Transverse colon (tissue), 4 donors: Measurements from ENCODE around the gene STK10. TPM values are rescaled to one million over a fixed set of nuclear protein-coding genes. Genes with fewer than 3 reads are reported as not detected.

ENCODE experiments used
- DNase-seq: peaks from one replicate; pipeline ENCODE4 v3.0.0-alpha.2; 2019
- H3K27ac ChIP-seq, 4 donors: fragments of 200-600 bp; sonication (generic); 2 replicates each; pipeline ENCODE4 v1.5.1; 2016 to 2018; ENCODE audit warnings: inconsistent platforms in 4 of 4
- H3K27me3 ChIP-seq: fragments of 200-600 bp; sonication (generic); 2 replicates; pipeline ENCODE4 v1.5.1; 2017; ENCODE audit warnings: inconsistent platforms
- H3K36me3 ChIP-seq, 4 donors: fragments of 200-600 bp; sonication (generic); 2 replicates each; pipeline ENCODE4 v1.5.1; 2017 to 2019; ENCODE audit warnings: inconsistent platforms in 4 of 4
- H3K4me1 ChIP-seq, 4 donors: fragments of 200-600 bp; sonication (generic); 2 replicates each; pipeline ENCODE4 v1.5.1; 2017 to 2020; ENCODE audit warnings: inconsistent platforms in 4 of 4
- H3K4me3 ChIP-seq, 4 donors: fragments of 200-600 bp; sonication (generic); 1 replicate in 1 of 4; 2 replicates in 3 of 4; pipeline versions ENCODE4 v1.5.1 to v1.6.1; 2017 to 2019; ENCODE audit warnings: inconsistent platforms in 4 of 4
- H3K9me3 ChIP-seq, 2 donors: fragments of 200-600 bp; sonication (generic); 2 replicates each; pipeline ENCODE4 v1.5.1; 2017 to 2019; ENCODE audit warnings: inconsistent platforms in 2 of 2
- CTCF ChIP-seq, 5 experiments: fragments of 200-600 bp in 3 of 5; fragments of 450-650 bp in 2 of 5; sonication (generic) in 3 of 5; IDR thresholded peaks; 1 replicate in 2 of 5; 2 replicates in 3 of 5; pipeline ENCODE4 v1.5.1; 2016 to 2017; ENCODE audit warnings: antibody characterized with exemption in 5 of 5, inconsistent platforms in 3 of 5, mild to moderate bottlenecking in 2 of 5, moderate library complexity in 1 of 5
- EP300 ChIP-seq: sonication (generic); formaldehyde crosslinking; IDR thresholded peaks from one replicate; pipeline ENCODE4 v1.6.1; 2017; ENCODE audit warnings: antibody characterized with exemption, low read depth
- POLR2A ChIP-seq: fragments of 450-650 bp; IDR thresholded peaks from one replicate; pipeline ENCODE4 v1.6.1; 2016; ENCODE audit warnings: antibody characterized with exemption, mild to moderate bottlenecking, moderate library complexity
- POLR2AphosphoS5 ChIP-seq, 3 donors: sonication (generic); formaldehyde crosslinking; IDR thresholded peaks; one replicate each; pipeline ENCODE4 v1.6.1; 2016; ENCODE audit warnings: antibody characterized with exemption in 3 of 3
- WGBS, 2 donors: methylation state at CpG; one replicate each; pipeline ENCODE4 v1.1.5; 2018; ENCODE audit warnings: low coverage in 1 of 2; 5-methylcytosine and 5-hydroxymethylcytosine counted together
- in situ Hi-C, 4 donors: fragments of 200-750 bp; cut with MboI; loops; one replicate each; pipeline versions ENCODE4 v1.15.0 to v1.15.1; 2017; ENCODE audit warnings: low sequenced_read_pairs in 3 of 4, low pct_ligation_motif_present in 1 of 4, low pct_unique_long_range_greater_than_20kb in 1 of 4
- intact Hi-C: fragments of 100-400 bp; cut with DNase I; formaldehyde crosslinking; loops from one replicate; pipeline ENCODE4 v1.15.1; 2023; ENCODE audit warnings: low total_unique reads
- total RNA-seq, 4 donors: library from RNA; depleted of rRNA; stranded (reverse); fragments of >200 nt; gene quantifications; one replicate each; pipeline ENCODE4 v1.1.0, GENCODE V29; 2016

The STK10 gene
- total RNA-seq, 4 donors from 2014 or later, result 21.2 to 207 (median 49.3) TPM

- no peak for DNase-seq
- peaks cover 0 to 25% (median 6%) of the 10 kb centered on the region in 4 donors for H3K4me1 ChIP-seq
- in situ Hi-C loops, result no loop called here
- no peak overlapping the region for H3K4me3 ChIP-seq
- no peaks in the 10 kb centered on the region for H3K9me3 ChIP-seq
- no peaks in the 10 kb centered on the region for H3K36me3 ChIP-seq
- TF ChIP-seq CTCF (IDR thresholded peaks at IDR 0.05) (no peak), POLR2AphosphoS5 (IDR thresholded peaks at IDR 0.05) (no peak), EP300 (no peak)
- WGBS, 2 donors, result 72% methylated on average over 12 of the region's 12 CpGs; no CpG with 5 or more reads in 1 of the 2 donors
- intact Hi-C loops, result no loop called here
- H3K27me3 ChIP-seq, result no peaks in the 10 kb centered on the region
- H3K27ac ChIP-seq, result peak overlapping the region; percentile 55 to 77 (median 60)
These were observed 14.4 kb downstream of the STK10 start for GRCh38 chr5:172173564-172174153.

GRCh38 chr5:172172912-172173563 lies 15.0 kb downstream of the STK10 start:
- Histone ChIP-seq H3K36me3 (no peaks in the 10 kb centered on the region), H3K4me1 (peaks cover 0 to 31% (median 7%) of the 10 kb centered on the region in 4 donors), H3K27ac (peak overlapping the region in 1 of 4 donors; percentile 4), H3K27me3 (no peaks in the 10 kb centered on the region), H3K9me3 (no peaks in the 10 kb centered on the region), H3K4me3 (no peak overlapping the region)
- in situ Hi-C loops, result no loop called here
- intact Hi-C loops, result no loop called here
- no peak for TF ChIP-seq CTCF (IDR thresholded peaks at IDR 0.05)
- no peak for TF ChIP-seq EP300
- TF ChIP-seq POLR2A, result no peak
- no peak for TF ChIP-seq POLR2AphosphoS5 (IDR thresholded peaks at IDR 0.05)
- no peak for DNase-seq
- WGBS, 2 donors, result 78 to 94% methylated on average over 6 to 12 of the region's 12 CpGs

GRCh38 chr5:172171118-172171517 lies 16.9 kb downstream of the STK10 start:
- intact Hi-C loops, result no loop called here
- WGBS, 2 donors, result 87 to 90% methylated on average over 3 to 8 of the region's 8 CpGs
- H3K9me3 ChIP-seq, result no peaks in the 10 kb centered on the region
- TF ChIP-seq POLR2AphosphoS5 (IDR thresholded peaks at IDR 0.05) (no peak), EP300 (no peak), CTCF (IDR thresholded peaks at IDR 0.05) (no peak), POLR2A (no peak)
- H3K27me3 ChIP-seq, result no peaks in the 10 kb centered on the region
- no peak overlapping the region for H3K4me3 ChIP-seq
- H3K27ac ChIP-seq, result no peak overlapping the region
- no peak for DNase-seq
- no peaks in the 10 kb centered on the region for H3K36me3 ChIP-seq
- in situ Hi-C loops, result no loop called here
- H3K4me1 ChIP-seq, result peaks cover 0 to 33% (median 9%) of the 10 kb centered on the region in 4 donors

GRCh38 chr5:172170251-172170701 lies 17.7 kb downstream of the STK10 start:
- Histone ChIP-seq H3K27me3 (no peaks in the 10 kb centered on the region), H3K9me3 (no peaks in the 10 kb centered on the region), H3K4me3 (no peak overlapping the region), H3K36me3 (no peaks in the 10 kb centered on the region), H3K27ac (no peak overlapping the region), H3K4me1 (peaks cover 0 to 24% (median 9%) of the 10 kb centered on the region in 4 donors)
- DNase-seq, result no peak
- intact Hi-C loops (no loop called here), in situ Hi-C loops (no loop called here)
- 81 to 86% methylated on average over 5 to 9 of the region's 9 CpGs for WGBS, 2 donors
- TF ChIP-seq EP300 (no peak), POLR2AphosphoS5 (IDR thresholded peaks at IDR 0.05) (no peak), POLR2A (no peak), CTCF (IDR thresholded peaks at IDR 0.05) (no peak)
